HepG2 (cell line): ENCODE measurements around the gene FAM169A. TPM values are rescaled to one million over a fixed set of nuclear protein-coding genes. Genes with fewer than 3 reads are reported as not detected.

ENCODE experiments used
- ATF6 ChIP-seq: sonication (generic); formaldehyde crosslinking; conservative IDR thresholded peaks from 2 replicates; pipeline ENCODE4 v1.4.0; 2020; ENCODE audit warnings: missing genetic modification reagents
- DR1 ChIP-seq: sonication (generic); formaldehyde crosslinking; IDR thresholded peaks from 2 replicates; pipeline ENCODE4 v1.8.0; 2021; ENCODE audit warnings: mild to moderate bottlenecking, missing genetic modification reagents, inconsistent platforms
- HNF4A ChIP-seq: sonication (generic); formaldehyde crosslinking; IDR thresholded peaks from 2 replicates; pipeline ENCODE4 v1.4.0; 2020; ENCODE audit warnings: missing genetic modification reagents
- HOXA3 ChIP-seq: sonication (generic); formaldehyde crosslinking; IDR thresholded peaks from 2 replicates; pipeline ENCODE4 v1.5.0; 2020; ENCODE audit warnings: missing genetic modification reagents
- MXD3 ChIP-seq: IDR thresholded peaks from 2 replicates; pipeline ENCODE4 v1.6.1; 2016; ENCODE audit warnings: mild to moderate bottlenecking, missing biosample characterization, missing genetic modification reagents
- NR2F6 ChIP-seq, 2 experiments: IDR thresholded peaks; 2 replicates each; pipeline ENCODE4 v1.6.1; 2016; ENCODE audit warnings: antibody characterized with exemption in 1 of 2, mild to moderate bottlenecking in 1 of 2
- NRL ChIP-seq: sonication (generic); formaldehyde crosslinking; IDR thresholded peaks from 2 replicates; pipeline ENCODE4 v1.5.0; 2020; ENCODE audit warnings: missing genetic modification reagents, mild to moderate bottlenecking, moderate library complexity, borderline replicate concordance
- PBX2 ChIP-seq: IDR thresholded peaks from 2 replicates; pipeline ENCODE4 v1.6.1; 2016; ENCODE audit warnings: control low read depth
- PCBP1 ChIP-seq: fragments of 200-400 bp; formaldehyde crosslinking; IDR thresholded peaks from 2 replicates; pipeline ENCODE4 v1.6.1; 2017; ENCODE audit warnings: mild to moderate bottlenecking, low read depth, low read length, borderline replicate concordance
- RAD21 ChIP-seq: fragments of 450-650 bp; formaldehyde crosslinking; IDR thresholded peaks from 2 replicates; pipeline ENCODE4 v1.5.0; 2020; ENCODE audit warnings: mild to moderate bottlenecking
- TAF1 ChIP-seq: sonication (generic); formaldehyde crosslinking; IDR thresholded peaks from 2 replicates; pipeline ENCODE4 v1.4.0; 2020; ENCODE audit warnings: missing genetic modification reagents
- TCF7 ChIP-seq: sonication (generic); IDR thresholded peaks from 2 replicates; pipeline ENCODE4 v1.6.1; 2016; ENCODE audit warnings: antibody characterized with exemption, low read depth
- ZEB1 ChIP-seq: IDR thresholded peaks from 2 replicates; pipeline ENCODE4 v1.6.1; 2012; ENCODE audit warnings: mild to moderate bottlenecking, low read depth, inconsistent platforms; ENCODE audit not compliant: insufficient replicate concordance
- ZNF577 ChIP-seq: sonication (generic); formaldehyde crosslinking; IDR thresholded peaks from 2 replicates; pipeline ENCODE4 v1.4.0; 2020; ENCODE audit warnings: mild to moderate bottlenecking, low read depth, missing genetic modification reagents, borderline replicate concordance
- ZNF607 ChIP-seq: sonication (generic); formaldehyde crosslinking; IDR thresholded peaks from 2 replicates; pipeline ENCODE4 v1.5.1; 2020; ENCODE audit warnings: missing genetic modification reagents, mild to moderate bottlenecking, borderline replicate concordance
- ZNF674 ChIP-seq: sonication (generic); formaldehyde crosslinking; IDR thresholded peaks from 2 replicates; pipeline ENCODE4 v1.5.0; 2020; ENCODE audit warnings: low read depth, mild to moderate bottlenecking, missing genetic modification reagents
- ZNF773 ChIP-seq: sonication (generic); formaldehyde crosslinking; IDR thresholded peaks from 2 replicates; pipeline ENCODE4 v1.4.0; 2020; ENCODE audit warnings: missing genetic modification reagents, borderline replicate concordance
- polyA plus RNA-seq, 8 experiments: library from polyadenylated mRNA; depleted of rRNA in 3 of 8; stranded (reverse) in 7 of 8; unstranded in 1 of 8; fragments of >200 nt; fragmentation: Illumina TruSeq in 4 of 8; extraction: Trizol in 4 of 8; gene quantifications; 2 replicates each; pipeline versions ENCODE4 v1.2.1 to v1.2.3, GENCODE V29; 2011 to 2016; ENCODE audit warnings: low read depth in 4 of 8, missing spikeins in 1 of 8, mixed read lengths in 1 of 8; ENCODE audit not compliant: insufficient read depth in 1 of 8
- total RNA-seq, 5 experiments: library from RNA; depleted of rRNA; stranded (reverse); fragments of >200 nt; fragmentation: Illumina TruSeq; extraction: Trizol; gene quantifications; 2 replicates each; pipeline ENCODE4 v1.2.3, GENCODE V29; 2016; ENCODE audit warnings: low read depth in 1 of 5
- TF ChIP-seq, protein P1 (sequence below): sonication (generic); formaldehyde crosslinking; IDR thresholded peaks from 2 replicates; pipeline ENCODE4 v1.4.0; 2020; ENCODE audit warnings: missing genetic modification reagents

Gene FAM169A
- total and polyA plus RNA-seq, 2 of the 13 experiments (the other 11 are each of a cell fraction or from before 2014, with no cell fraction given): 21.1 to 110 TPM

DNA sequence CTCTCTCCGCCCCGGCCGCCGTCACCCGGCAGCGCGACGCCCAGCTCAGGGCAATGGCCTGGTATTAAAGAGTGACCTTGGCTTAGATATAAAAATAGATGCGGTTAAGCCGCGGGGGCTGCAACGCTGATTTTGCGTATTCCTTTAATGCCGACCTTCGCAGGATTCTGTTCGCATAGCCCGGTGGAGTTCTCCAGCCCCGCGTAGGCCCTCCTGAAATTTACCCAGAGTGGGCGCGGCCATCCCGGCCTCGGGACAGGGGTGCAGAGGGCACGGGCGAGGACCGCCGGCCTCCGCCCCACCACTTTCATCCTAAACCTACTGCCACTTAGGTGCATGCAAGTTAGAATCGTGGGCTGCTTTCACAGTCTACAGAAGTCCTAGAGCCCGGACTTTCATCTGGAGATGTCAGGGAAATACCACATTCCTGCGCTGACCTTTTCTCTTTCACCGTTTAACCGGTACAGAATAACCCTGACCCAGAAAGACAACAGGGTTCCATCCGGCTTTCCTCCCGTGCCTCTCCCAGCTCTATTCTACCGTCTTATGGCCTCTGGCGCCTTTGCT, 492 bp upstream of the FAM169A start (continued):
- peak; percentile 76; the same call in 1 of the 2 replicates for TF ChIP-seq ATF6 (CRISPR knock-in tag)
- TF ChIP-seq PBX2 (CRISPR knock-in tag): no peak
- TF ChIP-seq TAF1 (CRISPR knock-in tag): peak; percentile 66
- TF ChIP-seq TCF7: peak; percentile 72
- peak; percentile 80; the same call in 1 of the 2 replicates for TF ChIP-seq ZNF607 (CRISPR knock-in tag)
- TF ChIP-seq RAD21 (CRISPR knock-in tag): no peak
- peak; percentile 97 for TF ChIP-seq NR2F6 (IDR thresholded peaks at IDR 0.05)
- peak; percentile 95 for TF ChIP-seq NR2F6 (CRISPR knock-in tag; IDR thresholded peaks at IDR 0.05)
- TF ChIP-seq NRL (CRISPR knock-in tag): peak; percentile 39; the same call in 1 of the 2 replicates
- TF ChIP-seq ZNF674 (CRISPR knock-in tag): no peak
- peak; percentile 57 for TF ChIP-seq HOXA3 (CRISPR knock-in tag)
- no peak for TF ChIP-seq ZNF577 (CRISPR knock-in tag)
- TF ChIP-seq PCBP1: no peak
- TF ChIP-seq DR1 (CRISPR knock-in tag): peak; percentile 47; the same call in 1 of the 2 replicates
- TF ChIP-seq, protein P1, sequence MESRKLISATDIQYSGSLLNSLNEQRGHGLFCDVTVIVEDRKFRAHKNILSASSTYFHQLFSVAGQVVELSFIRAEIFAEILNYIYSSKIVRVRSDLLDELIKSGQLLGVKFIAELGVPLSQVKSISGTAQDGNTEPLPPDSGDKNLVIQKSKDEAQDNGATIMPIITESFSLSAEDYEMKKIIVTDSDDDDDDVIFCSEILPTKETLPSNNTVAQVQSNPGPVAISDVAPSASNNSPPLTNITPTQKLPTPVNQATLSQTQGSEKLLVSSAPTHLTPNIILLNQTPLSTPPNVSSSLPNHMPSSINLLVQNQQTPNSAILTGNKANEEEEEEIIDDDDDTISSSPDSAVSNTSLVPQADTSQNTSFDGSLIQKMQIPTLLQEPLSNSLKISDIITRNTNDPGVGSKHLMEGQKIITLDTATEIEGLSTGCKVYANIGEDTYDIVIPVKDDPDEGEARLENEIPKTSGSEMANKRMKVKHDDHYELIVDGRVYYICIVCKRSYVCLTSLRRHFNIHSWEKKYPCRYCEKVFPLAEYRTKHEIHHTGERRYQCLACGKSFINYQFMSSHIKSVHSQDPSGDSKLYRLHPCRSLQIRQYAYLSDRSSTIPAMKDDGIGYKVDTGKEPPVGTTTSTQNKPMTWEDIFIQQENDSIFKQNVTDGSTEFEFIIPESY: peak; percentile 23; the same call in 1 of the 2 replicates
- TF ChIP-seq HNF4A (CRISPR knock-in tag): peak; percentile 89
- TF ChIP-seq MXD3: peak; percentile 59
- no peak for TF ChIP-seq ZNF773 (CRISPR knock-in tag)
- peak; percentile 75 for TF ChIP-seq ZEB1
- TF ChIP-seq, all 625 proteins: peak for 220
